Neutrophil (primary cell): Measurements from ENCODE around the gene R3HDM2.
A peak's percentile ranks its signal among the peaks of the same experiment; 100 is the strongest.

Experiments used
- H3K27ac ChIP-seq: fragments of 200-600 bp; sonication (generic); 2 replicates; pipeline ENCODE4 v1.5.1; 2016; ENCODE audit warnings: mild to moderate bottlenecking, moderate library complexity
- H3K27me3 ChIP-seq: fragments of 200-600 bp; sonication (generic); 2 replicates; pipeline ENCODE4 v1.6.0; 2016; ENCODE audit warnings: mild to moderate bottlenecking
- H3K36me3 ChIP-seq: fragments of 200-600 bp; sonication (generic); 2 replicates; pipeline ENCODE4 v1.5.1; 2017
- H3K4me1 ChIP-seq, 2 experiments: fragments of 200-600 bp in 1 of 2; sonication (generic) in 1 of 2; 1 replicate in 1 of 2; 2 replicates in 1 of 2; pipeline versions ENCODE4 v1.5.1 to v1.6.1; 2013 to 2016; ENCODE audit warnings: low read depth in 1 of 2, low read length in 1 of 2, mild to moderate bottlenecking in 1 of 2, moderate library complexity in 1 of 2; ENCODE audit not compliant: control insufficient read depth in 1 of 2, insufficient read depth in 1 of 2
- H3K4me3 ChIP-seq, 2 experiments: fragments of 200-600 bp in 1 of 2; sonication (generic) in 1 of 2; 1 replicate in 1 of 2; 2 replicates in 1 of 2; pipeline ENCODE4 v1.5.1; 2013 to 2016; ENCODE audit warnings: low read depth in 1 of 2, low read length in 1 of 2, mild to moderate bottlenecking in 1 of 2, moderate library complexity in 1 of 2
- H3K9me3 ChIP-seq: fragments of 200-600 bp; sonication (generic); 2 replicates; pipeline ENCODE4 v1.5.1; 2016
- TF ChIP-seq, protein P1 (sequence below): fragments of 200-600 bp; sonication (generic); IDR thresholded peaks from 2 replicates; pipeline ENCODE4 v1.5.1; 2016; ENCODE audit warnings: antibody characterized with exemption

Gene R3HDM2

GRCh38 chr12:57273516-57273915 is 157.3 kb downstream of the R3HDM2 start:
- H3K4me1 ChIP-seq = no peaks in the 10 kb centered on the region
- H3K9me3 ChIP-seq = no peaks in the 10 kb centered on the region
- H3K4me3 ChIP-seq = no peak overlapping the region
- TF ChIP-seq, protein P1, sequence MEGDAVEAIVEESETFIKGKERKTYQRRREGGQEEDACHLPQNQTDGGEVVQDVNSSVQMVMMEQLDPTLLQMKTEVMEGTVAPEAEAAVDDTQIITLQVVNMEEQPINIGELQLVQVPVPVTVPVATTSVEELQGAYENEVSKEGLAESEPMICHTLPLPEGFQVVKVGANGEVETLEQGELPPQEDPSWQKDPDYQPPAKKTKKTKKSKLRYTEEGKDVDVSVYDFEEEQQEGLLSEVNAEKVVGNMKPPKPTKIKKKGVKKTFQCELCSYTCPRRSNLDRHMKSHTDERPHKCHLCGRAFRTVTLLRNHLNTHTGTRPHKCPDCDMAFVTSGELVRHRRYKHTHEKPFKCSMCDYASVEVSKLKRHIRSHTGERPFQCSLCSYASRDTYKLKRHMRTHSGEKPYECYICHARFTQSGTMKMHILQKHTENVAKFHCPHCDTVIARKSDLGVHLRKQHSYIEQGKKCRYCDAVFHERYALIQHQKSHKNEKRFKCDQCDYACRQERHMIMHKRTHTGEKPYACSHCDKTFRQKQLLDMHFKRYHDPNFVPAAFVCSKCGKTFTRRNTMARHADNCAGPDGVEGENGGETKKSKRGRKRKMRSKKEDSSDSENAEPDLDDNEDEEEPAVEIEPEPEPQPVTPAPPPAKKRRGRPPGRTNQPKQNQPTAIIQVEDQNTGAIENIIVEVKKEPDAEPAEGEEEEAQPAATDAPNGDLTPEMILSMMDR = no peak
- H3K27me3 ChIP-seq = no peaks in the 10 kb centered on the region
- H3K27ac ChIP-seq = no peak overlapping the region
- peaks cover 89% of the 10 kb centered on the region for H3K36me3 ChIP-seq

GRCh38 chr12:57272337-57273151 is 158.3 kb downstream of the R3HDM2 start:
- H3K36me3 ChIP-seq = peaks cover 89% of the 10 kb centered on the region
- no peak overlapping the region for H3K27ac ChIP-seq
- no peak overlapping the region for H3K4me3 ChIP-seq

GRCh38 chr12:57270966-57271470 is 159.8 kb downstream of the R3HDM2 start:
- no peak overlapping the region for H3K27ac ChIP-seq
- peaks cover 89% of the 10 kb centered on the region for H3K36me3 ChIP-seq
- no peaks in the 10 kb centered on the region for H3K27me3 ChIP-seq
- H3K4me3 ChIP-seq = no peak overlapping the region
- H3K4me1 ChIP-seq = peaks cover 0 to 6% of the 10 kb centered on the region in 2 experiments
- TF ChIP-seq, protein P1 = no peak
- H3K9me3 ChIP-seq = no peaks in the 10 kb centered on the region

More at GRCh38 chr12:57272337-57273151, 158.3 kb downstream of the R3HDM2 start:
- no peaks in the 10 kb centered on the region for H3K27me3 ChIP-seq
- TF ChIP-seq, protein P1 = no peak
- H3K4me1 ChIP-seq = peaks cover 0 to 6% of the 10 kb centered on the region in 2 experiments
- H3K9me3 ChIP-seq = no peaks in the 10 kb centered on the region

GRCh38 chr12:57268264-57268663 is 162.6 kb downstream of the R3HDM2 start:
- Histone ChIP-seq H3K4me1 (peaks cover 0 to 6% of the 10 kb centered on the region in 2 experiments), H3K4me3 (no peak overlapping the region), H3K36me3 (peaks cover 90% of the 10 kb centered on the region), H3K27me3 (no peaks in the 10 kb centered on the region), H3K9me3 (no peaks in the 10 kb centered on the region), H3K27ac (peak overlapping the region; percentile 67)
- TF ChIP-seq, protein P1 = no peak

GRCh38 chr12:57266681-57267080 is 164.2 kb downstream of the R3HDM2 start:
- no peaks in the 10 kb centered on the region for H3K27me3 ChIP-seq
- H3K27ac ChIP-seq = no peak overlapping the region
- TF ChIP-seq, protein P1 = no peak
- H3K4me3 ChIP-seq = no peak overlapping the region
- no peaks in the 10 kb centered on the region for H3K9me3 ChIP-seq
- H3K36me3 ChIP-seq = peaks cover 90% of the 10 kb centered on the region
- peaks cover 0 to 6% of the 10 kb centered on the region in 2 experiments for H3K4me1 ChIP-seq
